SK-N-SH (cell line): Measurements from ENCODE around the gene METTL27. TPM values are rescaled to one million over a fixed set of nuclear protein-coding genes. Genes with fewer than 3 reads are reported as not detected.

Experiments used
- CTCF ChIA-PET: fragments of 300-600, 350-600 bp; formaldehyde crosslinking; extraction: SDS; loops from one replicate; lab custom pipeline; 2021; lab: Yijun Ruan, JAX
- POLR2A ChIA-PET: fragments of 350-600 bp; sonication (Branson Sonifier 250); formaldehyde crosslinking; extraction: SDS; loops from one replicate; lab custom pipeline; 2020; ENCODE audit warnings: antibody characterized with exemption, inconsistent platforms; lab: Yijun Ruan, JAX
- DNase-seq: peaks from one replicate; pipeline ENCODE4 v3.0.0; 2012
- H2AFZ ChIP-seq: fragments of 200-600 bp; sonication (generic); 2 replicates; pipeline ENCODE4 v1.8.1; 2016; ENCODE audit warnings: antibody characterized with exemption, mild to moderate bottlenecking, low read depth
- H3F3A ChIP-seq: fragments of 200-600 bp; sonication (generic); replicated peaks from 2 replicates; pipeline ENCODE3; 2016; ENCODE audit warnings: antibody characterized with exemption, mild to moderate bottlenecking; ENCODE audit not compliant: insufficient read depth
- H3K27ac ChIP-seq, 2 experiments: fragments of 200-500 bp in 1 of 2; fragments of 200-600 bp in 1 of 2; sonication (Bioruptor generic) in 1 of 2; sonication (generic), shearing (Covaris generic) in 1 of 2; 2 replicates each; pipeline versions ENCODE4 v1.5.1 to v1.6.1; 2014 to 2016; ENCODE audit warnings: low read depth in 2 of 2, inconsistent platforms in 1 of 2, low read length in 1 of 2, mild to moderate bottlenecking in 1 of 2, mixed read lengths in 1 of 2
- H3K27me3 ChIP-seq: fragments of 200-600 bp; sonication (generic), shearing (Covaris generic); 2 replicates; pipeline ENCODE4 v1.6.1; 2016; ENCODE audit warnings: mixed run types; ENCODE audit not compliant: insufficient read depth
- H3K36me3 ChIP-seq, 2 experiments: fragments of 200-500 bp in 1 of 2; fragments of 200-600 bp in 1 of 2; sonication (Bioruptor generic) in 1 of 2; sonication (generic) in 1 of 2; replicated peaks in 1 of 2; 2 replicates each; pipeline versions ENCODE3 to v1.5.1; 2014 to 2016; ENCODE audit warnings: low read length in 1 of 2, mild to moderate bottlenecking in 1 of 2; ENCODE audit not compliant: insufficient read depth in 2 of 2, control insufficient read depth in 1 of 2
- H3K4me1 ChIP-seq, 2 experiments: fragments of 200-500 bp in 1 of 2; fragments of 200-600 bp in 1 of 2; sonication (Bioruptor generic) in 1 of 2; sonication (generic), shearing (Covaris generic) in 1 of 2; 2 replicates each; pipeline versions ENCODE4 v1.5.1 to v1.6.1; 2014 to 2016; ENCODE audit warnings: low read depth in 1 of 2, low read length in 1 of 2, mixed run types in 1 of 2; ENCODE audit not compliant: insufficient read depth in 2 of 2, control insufficient read depth in 1 of 2
- H3K4me2 ChIP-seq: fragments of 200-600 bp; sonication (generic), shearing (Covaris generic); 2 replicates; pipeline ENCODE4 v1.6.1; 2017; ENCODE audit warnings: mixed run types
- H3K4me3 ChIP-seq, 2 experiments: fragments of 200-500 bp in 1 of 2; fragments of 200-600 bp in 1 of 2; sonication (Bioruptor generic) in 1 of 2; sonication (generic), shearing (Covaris generic) in 1 of 2; 2 replicates each; pipeline versions ENCODE4 v1.5.1 to v1.8.1; 2014 to 2016; ENCODE audit warnings: low read depth in 2 of 2, inconsistent platforms in 1 of 2, low read length in 1 of 2, mild to moderate bottlenecking in 1 of 2, mixed read lengths in 1 of 2, moderate library complexity in 1 of 2
- H3K79me2 ChIP-seq: fragments of 200-600 bp; sonication (generic); 2 replicates; pipeline ENCODE4 v1.8.1; 2017; ENCODE audit warnings: mild to moderate bottlenecking; ENCODE audit not compliant: insufficient read depth
- H3K9ac ChIP-seq: fragments of 200-600 bp; sonication (generic); 2 replicates; pipeline ENCODE4 v1.6.1; 2017; ENCODE audit warnings: mixed run types
- H3K9me2 ChIP-seq: fragments of 200-600 bp; sonication (generic); 2 replicates; pipeline ENCODE4 v1.6.1; 2017; ENCODE audit warnings: mixed run types
- H3K9me3 ChIP-seq: fragments of 200-600 bp; sonication (generic); 2 replicates; pipeline ENCODE4 v1.6.1; 2017; ENCODE audit warnings: mixed run types, mild to moderate bottlenecking, moderate library complexity
- H4K20me1 ChIP-seq: fragments of 200-600 bp; sonication (generic); 2 replicates; pipeline ENCODE4 v1.6.1; 2017; ENCODE audit warnings: mild to moderate bottlenecking, mixed run types; ENCODE audit not compliant: insufficient read depth
- CTCF ChIP-seq: fragments of 200-600 bp; sonication (generic); IDR thresholded peaks from 2 replicates; pipeline ENCODE4 v1.6.1; 2017; ENCODE audit warnings: antibody characterized with exemption, mild to moderate bottlenecking, moderate library complexity
- EP300 ChIP-seq, 2 experiments: IDR thresholded peaks; 2 replicates each; pipeline versions ENCODE4 v1.4.0 to v1.6.1; 2012; ENCODE audit warnings: borderline replicate concordance in 1 of 2, low read depth in 1 of 2, low read length in 1 of 2
- FOXJ3 ChIP-seq: sonication (generic); formaldehyde crosslinking; IDR thresholded peaks from 2 replicates; pipeline ENCODE4 v1.5.1; 2020; ENCODE audit warnings: mild to moderate bottlenecking, missing genetic modification reagents
- GATA2 ChIP-seq: sonication (generic); formaldehyde crosslinking; IDR thresholded peaks from 2 replicates; pipeline ENCODE4 v1.5.0; 2020; ENCODE audit warnings: mild to moderate bottlenecking, missing genetic modification reagents
- IRF3 ChIP-seq: fragments of 150-350 bp; IDR thresholded peaks from 2 replicates; pipeline ENCODE4 v1.6.1; 2016; ENCODE audit warnings: mild to moderate bottlenecking, low read depth, low read length
- MAX ChIP-seq: IDR thresholded peaks from 2 replicates; pipeline ENCODE4 v1.4.0; 2012; ENCODE audit warnings: low read depth
- MXI1 ChIP-seq: IDR thresholded peaks from 2 replicates; pipeline ENCODE4 v1.6.1; 2012; ENCODE audit warnings: mild to moderate bottlenecking, low read depth, low read length, improper control_type of control experiment
- PBX3 ChIP-seq: IDR thresholded peaks from 2 replicates; pipeline ENCODE4; 2012
- POLR2AphosphoS5 ChIP-seq: IDR thresholded peaks from 2 replicates; pipeline ENCODE4 v1.6.1; 2012; ENCODE audit warnings: low read depth, low read length
- RAD21 ChIP-seq: IDR thresholded peaks from 2 replicates; pipeline ENCODE4 v1.6.1; 2012; ENCODE audit warnings: mild to moderate bottlenecking, low read length
- RCOR1 ChIP-seq: fragments of 150-350 bp; IDR thresholded peaks from 2 replicates; pipeline ENCODE4 v1.6.1; 2017; ENCODE audit warnings: antibody characterized with exemption, low read length
- RFX5 ChIP-seq: IDR thresholded peaks from 2 replicates; pipeline ENCODE4 v1.6.1; 2012; ENCODE audit warnings: mild to moderate bottlenecking, improper control_type of control experiment, low read length
- RXRA ChIP-seq: IDR thresholded peaks from 2 replicates; pipeline ENCODE4 v1.4.0; 2012; ENCODE audit warnings: low read depth, mild to moderate bottlenecking, borderline replicate concordance
- SIN3A ChIP-seq: IDR thresholded peaks from 2 replicates; pipeline ENCODE4 v1.6.1; 2012; ENCODE audit warnings: low read depth, mild to moderate bottlenecking, low read length, moderate library complexity, borderline replicate concordance
- SMC3 ChIP-seq: IDR thresholded peaks from 2 replicates; pipeline ENCODE4 v1.6.1; 2012; ENCODE audit warnings: low read depth, low read length, improper control_type of control experiment
- TAF1 ChIP-seq: IDR thresholded peaks from 2 replicates; pipeline ENCODE4 v1.6.1; 2012; ENCODE audit warnings: low read depth, mild to moderate bottlenecking, low read length, moderate library complexity, borderline replicate concordance
- TCF12 ChIP-seq: IDR thresholded peaks from 2 replicates; pipeline ENCODE4 v1.4.0; 2012
- TEAD4 ChIP-seq: IDR thresholded peaks from 2 replicates; pipeline ENCODE4 v1.4.0; 2012; ENCODE audit warnings: mild to moderate bottlenecking, borderline replicate concordance; ENCODE audit not compliant: insufficient read depth
- USF1 ChIP-seq: IDR thresholded peaks from 2 replicates; pipeline ENCODE4 v1.4.0; 2012; ENCODE audit warnings: low read depth, borderline replicate concordance
- USF2 ChIP-seq: fragments of 150-350 bp; IDR thresholded peaks from 2 replicates; pipeline ENCODE4 v1.6.1; 2017; ENCODE audit warnings: antibody characterized with exemption, low read length, low read depth, borderline replicate concordance
- WGBS: methylation state at CpG from one replicate; pipeline ENCODE4 v1.1.6; 2017; ENCODE audit warnings: low lambda C conversion rate; 5-methylcytosine and 5-hydroxymethylcytosine counted together
- polyA plus RNA-seq, 3 experiments: library from polyadenylated mRNA; depleted of rRNA; stranded (reverse); fragments of >200 nt; gene quantifications; 2 replicates each; pipeline ENCODE4 v1.2.3, GENCODE V29; 2012

The METTL27 gene
- polyA plus RNA-seq, 1 of the 3 experiments (the other 2 are of a cell fraction), result 3.1 TPM

GRCh38 chr7:73880755-73881328 lies 38.5 kb upstream of the METTL27 start:
- Histone ChIP-seq H3K4me1 (peaks cover 9 to 14% of the 10 kb centered on the region in 2 experiments; a peak in 3 of 4 replicates), H3F3A (peaks cover 11% of the 10 kb centered on the region), H4K20me1 (no peaks in the 10 kb centered on the region), H3K4me2 (no peak overlapping the region), H3K79me2 (no peaks in the 10 kb centered on the region), H2AFZ (no peak overlapping the region), H3K9me2 (no peaks in the 10 kb centered on the region), H3K9ac (no peak overlapping the region), H3K27ac (peak overlapping the region in 1 of 2 experiments; percentile 5; a peak in 1 of 4 replicates), H3K9me3 (no peaks in the 10 kb centered on the region), H3K36me3 (no peaks in the 10 kb centered on the region), H3K27me3 (no peaks in the 10 kb centered on the region), H3K4me3 (no peak overlapping the region)
- 59% methylated on average over 13 of the region's 13 CpGs for WGBS
- TF ChIP-seq RXRA (no peak), RCOR1 (0 out of 2 replicates have a peak, but pooled peaks have one; percentile 31), MAX (no peak), IRF3 (no peak), MXI1 (no peak), TAF1 (no peak), TEAD4 (no peak), RFX5 (no peak), POLR2AphosphoS5 (no peak), GATA2 (CRISPR knock-in tag) (no peak), SIN3A (no peak), EP300 (IDR thresholded peaks at IDR 0.05; ENCODE audit: borderline replicate concordance in 1 of 2, low read depth in 1 of 2, low read length in 1 of 2) (no peak), RAD21 (0 out of 2 replicates have a peak, but pooled peaks have one; percentile 20), USF1 (no peak), USF2 (no peak), CTCF (no peak), FOXJ3 (CRISPR knock-in tag) (no peak), TCF12 (0 out of 2 replicates have a peak, but pooled peaks have one; percentile 6), PBX3 (no peak), SMC3 (no peak)
- ChIA-PET CTCF (interaction anchor here (0.7 to 5.1 kb wide), 12 partner anchors 8 to 520 kb away, joined by 3 to 29 read pairs (median 4); partner anchors contain the start of gene TMEM270), POLR2A (interaction anchor here (0.9 kb wide), 1 partner anchor 9 kb away, joined by 3 read pairs; no protein-coding TSS in a partner anchor)
- peak; percentile 51 for DNase-seq
